HG02588 (cell line): ENCODE measurements around the gene NEU1.
A peak's percentile ranks its signal among the peaks of the same experiment; 100 is the strongest.
"Not testable (repeated sequence)": the region's sequence is repeated elsewhere in the genome, so short reads cannot be mapped to it uniquely, and the experiment has no call there.

Experiments
- ATAC-seq: cut with Tn5 transposase; IDR thresholded peaks from one replicate; pipeline ENCODE4 v1.9.1; 2021; ENCODE audit warnings: mild to moderate bottlenecking, moderate library complexity; ENCODE audit not compliant: unreplicated experiment

The NEU1 gene

DNA sequence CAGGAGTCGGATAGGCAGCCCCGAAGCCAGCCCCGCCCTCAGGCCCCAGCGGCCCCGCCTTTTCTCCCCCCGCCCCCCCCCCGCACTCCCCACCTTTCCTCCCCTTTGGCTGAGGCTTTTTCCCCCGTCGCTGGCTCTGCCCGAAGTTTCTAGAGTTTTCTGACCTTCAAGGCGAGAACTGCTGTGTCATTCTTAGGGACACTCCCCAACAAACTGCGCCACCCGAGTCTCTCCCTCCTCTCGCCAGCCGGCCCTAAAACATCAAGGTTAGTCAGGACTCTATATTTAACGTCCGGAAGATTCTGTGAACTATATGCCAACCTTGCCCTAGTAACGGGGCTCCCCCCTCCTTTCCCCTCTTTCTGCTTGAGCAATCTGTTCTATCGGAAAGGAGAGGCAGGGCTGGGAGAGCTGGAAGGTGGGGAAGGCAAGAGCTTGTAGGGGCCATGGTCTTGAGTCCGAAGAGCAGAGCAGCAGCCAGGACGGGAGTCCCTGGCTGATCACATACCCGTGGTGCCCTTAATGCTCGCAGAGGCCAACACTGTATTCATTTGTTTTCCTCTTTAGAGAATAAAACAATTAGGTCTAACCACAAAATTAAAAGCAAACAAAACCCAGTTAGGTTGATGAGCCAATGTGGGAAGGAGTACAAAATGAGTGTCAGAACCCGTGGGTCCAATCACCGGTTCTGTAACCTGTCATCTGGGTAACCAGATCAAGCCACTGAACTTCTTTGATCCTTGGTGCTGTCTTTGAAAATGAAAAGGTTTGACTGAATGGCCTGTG is 40.4 kb downstream of the NEU1 start:
- peak; percentile 43 for ATAC-seq

DNA sequence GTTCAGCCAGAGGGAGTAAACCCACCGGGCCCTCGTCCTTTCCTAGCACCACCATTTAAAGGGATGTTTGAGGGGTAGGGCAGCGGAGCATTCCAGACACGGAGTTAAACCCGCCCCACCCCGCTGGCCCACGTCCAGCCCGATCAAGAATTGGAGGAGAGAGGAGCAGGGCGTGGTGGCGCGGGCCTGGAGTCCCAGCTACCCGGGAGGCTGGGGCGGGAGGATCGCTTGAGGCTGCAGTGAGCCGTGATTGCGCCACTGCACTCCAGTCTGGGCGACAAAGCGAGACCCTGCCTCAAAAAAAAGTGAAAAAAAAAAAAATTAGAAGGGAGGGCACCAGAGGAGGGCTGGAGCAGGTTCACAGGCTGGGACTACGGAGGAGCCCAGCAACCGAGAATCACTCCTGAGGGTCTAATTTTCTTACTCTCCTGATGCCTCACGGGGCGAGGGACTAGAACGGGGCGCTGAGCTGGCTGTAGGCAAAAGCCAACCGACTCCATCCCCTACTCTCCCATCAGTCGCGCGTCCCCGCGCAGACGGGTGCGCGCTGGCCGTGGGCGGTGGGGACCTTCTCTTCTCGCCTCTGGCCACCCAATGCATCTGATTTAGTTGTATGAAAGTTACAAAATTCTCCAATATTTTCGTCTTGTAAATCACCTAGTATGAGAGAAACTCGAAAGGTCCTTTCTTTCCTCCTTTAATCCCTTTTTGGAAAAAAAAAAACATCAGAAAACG is 41.2 kb downstream of the NEU1 start:
- ATAC-seq: peak; percentile 31

DNA sequence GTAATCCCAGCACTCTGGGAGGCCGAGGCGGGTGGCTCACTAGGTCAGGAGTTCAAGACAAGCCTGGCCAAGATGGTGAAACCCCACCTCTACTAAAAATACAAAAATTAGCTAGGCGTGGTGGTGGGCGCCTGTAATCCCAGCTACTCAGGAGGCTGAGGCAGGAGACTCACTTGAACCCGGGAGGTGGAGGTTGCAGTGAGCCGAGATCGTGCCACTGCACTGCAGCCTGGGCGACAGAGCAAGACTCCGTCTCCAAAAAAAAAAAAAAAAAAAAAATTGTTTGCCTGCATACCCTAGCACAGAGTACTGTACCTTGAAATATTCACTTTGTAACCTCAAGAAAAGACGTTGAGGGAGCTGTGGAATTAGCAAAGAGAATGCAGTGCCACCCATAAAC is 42.2 kb downstream of the NEU1 start:
- ATAC-seq: not testable (repeated sequence)

DNA sequence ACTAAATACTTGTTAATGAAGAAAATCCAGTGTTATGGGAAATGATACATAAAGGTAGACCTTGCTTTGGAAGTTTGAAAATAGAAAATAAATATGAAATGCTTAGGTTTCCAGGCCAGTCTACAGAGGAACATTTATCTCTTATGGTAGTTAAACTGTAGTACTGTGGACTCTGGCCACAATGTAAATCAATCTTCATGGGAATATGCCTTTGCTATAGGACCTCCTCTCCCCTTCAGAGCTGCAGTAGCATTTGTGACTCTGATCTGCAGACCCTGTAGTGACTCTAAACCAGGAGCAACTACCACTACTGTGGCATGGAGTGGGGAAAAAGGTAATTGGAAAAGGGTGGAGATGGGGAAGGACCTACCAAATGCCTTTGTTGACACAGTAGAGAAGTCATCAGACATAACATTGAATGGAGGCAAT is 42.7 kb downstream of the NEU1 start:
- ATAC-seq: no peak

DNA sequence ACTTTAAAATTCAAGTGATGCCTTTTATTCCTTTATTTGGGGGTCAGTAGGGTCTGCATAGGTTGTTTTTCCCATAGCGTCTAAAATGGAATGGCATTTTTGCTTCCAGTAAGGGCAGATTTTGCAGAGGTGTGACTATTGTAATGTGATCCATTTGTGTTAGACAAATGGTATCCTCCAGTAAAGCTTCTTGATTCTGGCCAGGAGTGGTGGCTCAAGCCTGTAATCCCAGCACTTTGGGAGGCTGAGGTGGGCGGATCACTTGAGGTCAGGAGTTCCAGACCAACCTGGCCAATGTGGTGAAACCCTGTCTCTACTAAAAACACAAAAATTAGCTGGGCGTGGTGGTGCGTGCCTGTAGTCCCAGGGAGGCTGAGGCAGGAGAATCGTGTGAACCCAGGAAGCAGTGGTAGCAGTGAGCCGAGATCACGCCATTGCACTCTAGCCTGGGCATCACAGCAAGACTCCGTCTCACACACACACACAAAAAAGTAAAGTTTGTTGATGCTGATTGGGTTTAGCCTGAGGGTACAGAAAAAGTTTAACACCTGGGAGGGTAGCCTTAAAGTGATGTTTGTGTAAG is 44.6 kb downstream of the NEU1 start:
- not testable (repeated sequence) for ATAC-seq

DNA sequence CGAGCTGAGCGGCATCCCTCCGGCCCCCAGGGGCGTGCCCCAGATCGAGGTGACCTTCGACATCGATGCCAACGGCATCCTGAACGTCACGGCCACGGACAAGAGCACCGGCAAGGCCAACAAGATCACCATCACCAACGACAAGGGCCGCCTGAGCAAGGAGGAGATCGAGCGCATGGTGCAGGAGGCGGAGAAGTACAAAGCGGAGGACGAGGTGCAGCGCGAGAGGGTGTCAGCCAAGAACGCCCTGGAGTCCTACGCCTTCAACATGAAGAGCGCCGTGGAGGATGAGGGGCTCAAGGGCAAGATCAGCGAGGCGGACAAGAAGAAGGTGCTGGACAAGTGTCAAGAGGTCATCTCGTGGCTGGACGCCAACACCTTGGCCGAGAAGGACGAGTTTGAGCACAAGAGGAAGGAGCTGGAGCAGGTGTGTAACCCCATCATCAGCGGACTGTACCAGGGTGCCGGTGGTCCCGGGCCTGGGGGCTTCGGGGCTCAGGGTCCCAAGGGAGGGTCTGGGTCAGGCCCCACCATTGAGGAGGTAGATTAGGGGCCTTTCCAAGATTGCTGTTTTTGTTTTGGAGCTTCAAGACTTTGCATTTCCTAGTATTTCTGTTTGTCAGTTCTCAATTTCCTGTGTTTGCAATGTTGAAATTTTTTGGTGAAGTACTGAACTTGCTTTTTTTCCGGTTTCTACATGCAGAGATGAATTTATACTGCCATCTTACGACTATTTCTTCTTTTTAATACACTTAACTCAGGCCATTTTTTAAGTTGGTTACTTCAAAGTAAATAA is 45.3 kb downstream of the NEU1 start:
- not testable (repeated sequence) for ATAC-seq

DNA sequence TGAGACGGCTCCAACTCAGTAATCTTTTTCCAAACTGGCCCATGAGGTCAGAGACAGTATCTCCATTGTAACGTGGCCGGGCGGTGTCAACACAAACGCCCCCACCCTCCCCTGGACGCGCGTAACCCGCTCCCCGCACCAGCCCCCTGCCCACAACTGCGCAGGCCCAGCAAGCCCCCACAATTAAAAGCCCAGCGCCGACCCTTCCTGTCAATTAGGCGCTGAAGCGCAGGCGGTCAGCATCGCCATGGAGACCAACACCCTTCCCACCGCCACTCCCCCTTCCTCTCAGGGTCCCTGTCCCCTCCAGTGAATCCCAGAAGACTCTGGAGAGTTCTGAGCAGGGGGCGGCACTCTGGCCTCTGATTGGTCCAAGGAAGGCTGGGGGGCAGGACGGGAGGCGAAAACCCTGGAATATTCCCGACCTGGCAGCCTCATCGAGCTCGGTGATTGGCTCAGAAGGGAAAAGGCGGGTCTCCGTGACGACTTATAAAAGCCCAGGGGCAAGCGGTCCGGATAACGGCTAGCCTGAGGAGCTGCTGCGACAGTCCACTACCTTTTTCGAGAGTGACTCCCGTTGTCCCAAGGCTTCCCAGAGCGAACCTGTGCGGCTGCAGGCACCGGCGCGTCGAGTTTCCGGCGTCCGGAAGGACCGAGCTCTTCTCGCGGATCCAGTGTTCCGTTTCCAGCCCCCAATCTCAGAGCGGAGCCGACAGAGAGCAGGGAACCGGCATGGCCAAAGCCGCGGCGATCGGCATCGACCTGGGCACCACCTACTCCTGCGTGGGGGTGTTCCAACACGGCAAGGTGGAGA is 47.4 kb downstream of the NEU1 start, which contains the start of the genes HSPA1A and HSPA1L:
Gene HSPA1A, plus strand, starts transcription at position 519 of the 814 bp plus-strand sequence. Its CDS starts 214 bp downstream, at position 733.
Gene HSPA1L, minus strand, starts transcription at position 259 of the 814 bp plus-strand sequence. CDS start 3,311 bp downstream, outside the sequence.
- peak; percentile 35 for ATAC-seq

DNA sequence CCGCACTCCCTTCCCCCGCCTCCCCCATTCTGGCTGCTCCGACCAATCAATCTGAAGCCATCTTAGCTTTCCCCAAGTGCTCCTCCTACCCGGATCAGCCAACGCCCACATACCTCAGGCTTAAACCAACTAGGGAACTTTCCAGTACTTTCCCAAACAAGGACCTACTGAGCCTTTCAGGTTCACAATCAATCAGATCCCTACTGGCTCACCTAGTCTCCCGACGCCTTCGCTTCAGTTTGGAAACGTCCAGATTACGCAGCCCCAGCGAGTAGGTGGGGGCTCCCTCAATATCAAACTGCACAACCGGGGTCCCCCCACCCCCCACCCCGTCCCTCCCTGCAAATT is 48.0 kb downstream of the NEU1 start:
- ATAC-seq: no peak

DNA sequence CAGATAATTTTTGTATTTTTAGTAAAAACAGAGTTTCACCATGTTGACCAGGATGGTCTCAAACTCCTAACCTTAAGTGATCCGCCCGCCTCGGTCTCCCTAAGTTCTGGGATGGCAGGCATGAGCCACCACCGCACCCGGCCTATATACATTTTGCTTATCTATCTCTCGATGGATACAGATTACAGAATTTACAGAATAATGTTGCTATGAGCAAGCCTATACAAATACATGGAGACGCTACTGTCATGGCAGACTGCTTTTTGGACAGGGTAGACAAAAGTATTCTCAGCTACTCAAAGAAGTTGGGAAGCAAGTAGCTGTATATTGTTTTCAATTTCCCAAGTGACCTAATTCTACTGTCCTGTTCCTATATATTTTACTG is 49.2 kb downstream of the NEU1 start:
- no peak for ATAC-seq

DNA sequence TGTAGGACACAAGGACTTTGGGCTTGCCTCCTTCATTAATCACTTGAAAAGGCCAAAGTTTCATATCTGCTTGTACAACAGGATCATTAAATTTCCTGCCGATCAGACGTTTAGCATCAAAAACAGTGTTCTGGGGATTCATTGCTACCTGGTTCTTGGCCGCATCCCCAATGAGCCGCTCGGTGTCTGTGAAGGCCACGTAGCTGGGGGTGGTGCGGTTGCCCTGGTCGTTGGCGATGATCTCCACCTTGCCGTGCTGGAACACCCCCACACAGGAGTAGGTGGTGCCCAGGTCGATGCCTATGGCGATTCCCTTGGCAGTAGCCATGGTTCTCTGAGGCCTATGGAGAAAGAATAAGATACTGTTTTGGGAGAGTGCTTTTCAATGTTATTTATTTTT is 51.0 kb downstream of the NEU1 start:
- no peak for ATAC-seq

DNA sequence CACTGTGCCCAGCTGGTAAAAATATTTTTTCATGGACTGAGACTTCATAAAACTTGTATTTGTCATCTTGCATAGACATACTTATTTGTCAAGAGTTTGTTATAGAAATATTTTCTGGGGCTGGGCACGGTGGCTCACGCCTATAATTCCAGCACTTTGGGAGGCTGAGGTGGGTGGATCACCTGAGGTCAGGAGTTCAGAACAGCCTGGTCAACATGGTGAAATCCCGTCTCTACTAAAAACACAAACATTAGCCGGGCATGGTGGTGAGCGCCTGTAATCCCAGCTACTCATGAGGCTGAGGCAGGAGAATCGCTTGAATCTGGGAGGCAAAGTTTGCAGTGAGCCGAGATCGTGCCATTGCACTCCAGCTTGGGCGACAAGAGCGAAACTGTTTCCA is 54.0 kb downstream of the NEU1 start:
- not testable (repeated sequence) for ATAC-seq
